Measurements from ENCODE around the gene PRELP.

DNA sequence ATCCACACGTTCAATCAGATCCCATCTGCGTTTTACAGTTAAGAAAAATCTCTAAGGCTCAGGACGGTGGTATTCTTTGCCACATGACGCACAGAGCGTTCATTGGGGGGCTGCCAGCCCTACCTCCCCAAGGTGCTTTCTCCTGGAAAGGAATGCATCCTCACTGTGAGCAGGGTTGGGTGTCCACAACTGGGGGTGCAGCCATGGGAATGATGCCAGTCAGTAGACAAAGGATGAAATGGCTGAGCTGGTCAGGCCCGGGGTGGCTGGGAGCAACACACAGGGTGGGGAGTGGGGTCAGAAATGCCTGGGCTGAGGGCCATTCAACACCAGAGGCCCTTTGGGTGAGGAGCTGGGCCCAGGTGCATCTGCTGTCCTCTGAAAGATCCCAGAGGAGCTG, 44.3 kb downstream of the PRELP start:
- TF ChIP-seq CTCF (IDR thresholded peaks at IDR 0.05) (no peak), POLR2A (IDR thresholded peaks at IDR 0.05) (no peak)
